NOMO-1 treated with DMSO at 0.1 percent for 48 hours (cell line): ENCODE measurements around the gene DDO.

ENCODE experiments used
- DNase-seq: peaks from one replicate; lab custom pipeline; 2025; ENCODE audit not compliant: unreplicated experiment; lab: John Stamatoyannopoulos, UW

Gene DDO

GRCh38 chr6:110415086-110415916 is at the start of gene DDO:
DDO (minus strand) TSS chr6:110415575; CDS start chr6:110413462, 2,113 bp downstream.
- DNase-seq: peak; percentile 63

- DNase-seq: no peak
Observed at GRCh38 chr6:110462884-110463481, 47.6 kb upstream of the DDO start.

GRCh38 chr6:110461376-110461775 is 46.0 kb upstream of the DDO start:
- DNase-seq: no peak

- DNase-seq: no peak
Observed at GRCh38 chr6:110459137-110459536, 43.8 kb upstream of the DDO start.

GRCh38 chr6:110458476-110458875 is 43.1 kb upstream of the DDO start:
- DNase-seq: no peak

DNA sequence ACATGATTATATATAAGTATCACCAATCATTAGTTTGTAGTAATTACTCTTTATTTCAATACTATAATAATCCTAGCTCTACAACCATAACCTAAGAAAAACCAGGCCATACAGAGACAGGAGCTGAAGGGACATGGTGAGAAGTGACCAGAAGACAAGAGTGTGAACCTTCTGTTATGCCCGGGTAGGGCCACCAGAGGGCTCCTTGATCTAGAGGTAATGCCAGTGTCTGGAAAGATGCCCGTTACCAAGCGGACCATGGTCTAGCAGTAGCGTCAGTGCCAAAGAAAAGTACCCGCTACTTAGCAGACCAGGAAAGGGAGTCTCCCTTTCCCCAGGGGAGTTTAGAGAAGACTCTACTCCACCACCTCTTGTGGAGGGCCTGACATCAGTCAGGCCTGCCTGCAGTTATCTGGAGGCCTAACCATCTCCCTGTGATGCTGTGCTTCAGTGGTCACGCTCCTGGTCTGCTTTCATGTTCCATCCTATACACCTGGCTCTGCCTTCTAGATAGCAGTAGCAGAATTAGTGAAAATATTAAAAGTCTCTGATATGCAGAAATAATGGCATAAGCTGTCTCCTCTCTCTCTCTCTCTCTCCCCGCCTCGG is 42.3 kb upstream of the DDO start:
- DNase-seq: peak; percentile 21

DNA sequence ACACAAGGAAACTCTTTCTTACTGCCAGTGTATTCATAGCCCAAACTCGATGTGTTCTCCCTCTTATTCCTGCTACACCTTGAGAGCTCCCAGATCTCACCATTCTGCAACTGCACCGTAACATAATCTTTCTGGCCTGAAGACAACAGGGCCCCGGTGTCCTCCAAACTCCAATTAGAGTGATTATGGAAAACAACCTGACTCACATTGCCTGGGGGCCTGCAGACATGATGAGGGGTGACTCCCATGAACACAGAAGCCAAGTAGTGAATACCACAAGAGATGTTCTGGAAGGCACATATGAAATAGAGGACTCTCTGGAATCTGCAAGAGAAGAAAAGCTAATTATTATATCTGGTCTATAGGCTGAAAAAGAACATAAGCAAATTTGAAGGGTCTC is 41.3 kb upstream of the DDO start:
- DNase-seq: no peak

DNA sequence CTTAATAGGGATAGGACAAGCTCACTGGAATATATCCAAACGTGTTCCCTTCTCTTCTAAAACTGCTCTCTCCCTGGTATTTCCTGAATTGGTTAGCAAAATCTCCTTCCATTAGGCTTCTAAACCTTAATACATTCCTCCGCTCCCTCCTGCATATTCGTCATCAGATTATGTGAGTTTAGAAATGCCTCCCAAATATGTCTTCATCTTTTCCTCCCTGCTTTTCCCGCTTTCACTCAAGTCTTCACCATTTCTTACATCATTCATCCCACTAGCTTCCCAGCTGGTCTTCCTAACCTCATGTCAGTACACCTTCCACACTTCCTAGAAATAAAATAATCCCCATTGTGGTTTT is 34.1 kb upstream of the DDO start:
- no peak for DNase-seq

- DNase-seq: no peak
Observed at GRCh38 chr6:110448846-110449540, 33.6 kb upstream of the DDO start.

DNA sequence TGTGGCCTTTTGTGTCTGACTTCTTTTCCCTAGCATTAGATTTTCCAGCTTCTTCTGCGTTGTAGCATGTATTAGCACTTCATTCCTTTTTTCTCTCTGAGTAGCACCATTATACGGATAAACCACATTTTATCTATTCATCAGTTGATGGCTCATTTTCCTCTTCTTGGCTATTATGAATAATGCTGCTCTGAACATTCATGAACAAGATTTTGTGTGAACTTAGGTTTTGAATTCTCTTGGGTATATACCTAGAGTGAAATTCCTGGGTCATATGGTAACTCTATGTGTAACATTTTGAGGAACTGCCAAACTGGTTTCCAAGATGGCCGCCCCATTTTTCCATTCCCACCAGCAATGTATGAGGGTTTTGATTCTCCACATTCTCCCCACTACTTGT is 32.4 kb upstream of the DDO start:
- no peak for DNase-seq

- no peak for DNase-seq
Observed at GRCh38 chr6:110446405-110446804, 31.0 kb upstream of the DDO start.

GRCh38 chr6:110440026-110440425 is 24.7 kb upstream of the DDO start:
- DNase-seq: no peak

- no peak for DNase-seq
Observed at GRCh38 chr6:110439356-110439755, 24.0 kb upstream of the DDO start.

GRCh38 chr6:110434961-110435602 is 19.7 kb upstream of the DDO start:
- no peak for DNase-seq

- peak; percentile 69 for DNase-seq
Observed at GRCh38 chr6:110432285-110432900, 17.0 kb upstream of the DDO start.

GRCh38 chr6:110430741-110431140 is 15.4 kb upstream of the DDO start:
- DNase-seq: no peak

DNA sequence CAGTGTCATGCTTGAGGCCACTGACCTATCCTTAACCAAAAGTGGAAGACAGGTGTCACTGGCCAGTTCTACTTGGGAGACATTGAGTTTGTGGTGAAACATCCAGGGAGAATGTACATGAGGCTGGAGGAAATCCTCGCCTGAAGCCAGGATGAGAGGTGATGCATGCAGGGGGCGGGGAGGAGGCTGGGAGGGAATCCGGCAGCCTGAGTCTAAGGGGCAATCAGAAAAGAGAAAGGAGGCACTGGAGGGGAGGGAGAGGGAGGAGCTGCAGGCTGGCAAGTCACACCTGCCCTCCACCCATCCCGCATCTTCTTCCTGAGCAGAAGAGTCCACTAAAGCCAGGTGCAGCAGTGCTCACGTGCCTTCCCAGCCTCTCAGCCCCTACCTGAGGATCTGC is 14.9 kb upstream of the DDO start:
- DNase-seq: no peak

- DNase-seq: no peak
Observed at GRCh38 chr6:110428153-110428552, 12.8 kb upstream of the DDO start.

DNA sequence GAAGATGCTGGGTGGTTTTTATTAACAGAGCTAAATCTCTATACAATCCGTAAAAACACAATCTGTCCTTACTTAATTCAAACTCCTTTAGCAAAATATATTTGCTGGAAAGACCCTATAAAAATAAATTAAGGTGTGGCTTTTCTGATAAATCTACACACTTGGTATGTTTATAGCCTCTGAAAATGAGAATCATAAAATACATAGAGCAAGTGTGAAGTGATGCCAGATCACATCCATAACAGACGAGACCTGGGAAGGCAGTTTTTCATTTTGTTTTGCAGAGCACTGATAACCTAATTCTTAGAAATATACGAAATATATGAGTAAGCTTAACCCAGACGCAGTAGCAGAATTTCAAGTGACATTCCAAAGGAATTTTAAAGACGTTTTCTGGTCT is 10.4 kb upstream of the DDO start:
- DNase-seq: no peak

DNA sequence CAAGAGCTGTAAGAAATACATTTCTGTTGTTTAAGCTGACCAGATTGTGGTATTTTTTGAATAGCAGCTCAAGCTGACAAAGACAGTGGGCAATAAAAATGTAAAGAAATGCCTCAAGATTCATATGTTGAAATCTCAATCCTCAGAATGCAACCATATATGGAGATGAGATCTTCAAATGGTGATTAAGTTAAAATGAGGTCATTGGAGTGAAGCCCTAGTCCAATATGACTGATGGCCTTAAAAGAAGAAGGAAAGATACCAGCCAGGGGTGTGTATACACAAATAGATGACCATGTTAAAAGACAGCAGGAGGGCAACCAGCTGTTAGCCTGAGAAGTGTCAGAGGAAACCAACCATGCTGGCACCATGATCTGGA is 7.1 kb upstream of the DDO start:
- peak; percentile 11 for DNase-seq
